Amniotic epithelial cell (primary cell): Measurements from ENCODE around the gene ZNF682.
"Not testable (repeated sequence)": the region's sequence is repeated elsewhere in the genome, so short reads cannot be mapped to it uniquely, and the experiment has no call there.

Experiments
- DNase-seq: peaks from one replicate; pipeline ENCODE4 v3.0.0-alpha.2; 2010; ENCODE audit warnings: low read depth

ZNF682 gene

DNA sequence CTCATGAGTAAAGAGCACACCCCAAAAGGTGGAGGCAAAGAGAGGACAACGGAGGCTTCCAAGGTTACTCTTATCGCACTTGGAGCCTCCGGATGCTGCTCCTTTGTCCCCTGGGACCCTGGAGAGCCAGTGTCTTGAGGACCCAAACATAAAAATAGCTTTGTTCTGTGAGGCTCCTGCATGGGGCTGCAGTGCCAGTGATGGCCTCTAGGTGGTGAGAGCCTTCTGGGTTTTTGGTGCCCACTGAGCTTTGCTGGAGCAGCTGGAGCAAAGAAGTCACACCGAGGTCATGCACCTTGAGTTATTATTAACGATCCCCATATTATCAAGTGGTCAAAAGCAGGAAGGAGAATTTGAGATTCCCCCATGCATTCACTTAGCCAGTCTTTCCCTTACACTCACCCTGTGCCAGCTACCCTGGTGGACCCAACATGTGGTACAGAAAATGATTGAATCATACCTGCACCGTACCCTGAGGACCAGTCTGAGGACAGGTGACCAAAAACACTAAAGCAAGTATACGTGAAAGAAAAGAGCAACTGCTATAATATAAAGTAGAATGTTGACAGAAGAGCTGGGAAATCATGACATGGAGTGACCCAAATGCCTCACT, 41.5 kb downstream of the ZNF682 start:
- DNase-seq = no peak

DNA sequence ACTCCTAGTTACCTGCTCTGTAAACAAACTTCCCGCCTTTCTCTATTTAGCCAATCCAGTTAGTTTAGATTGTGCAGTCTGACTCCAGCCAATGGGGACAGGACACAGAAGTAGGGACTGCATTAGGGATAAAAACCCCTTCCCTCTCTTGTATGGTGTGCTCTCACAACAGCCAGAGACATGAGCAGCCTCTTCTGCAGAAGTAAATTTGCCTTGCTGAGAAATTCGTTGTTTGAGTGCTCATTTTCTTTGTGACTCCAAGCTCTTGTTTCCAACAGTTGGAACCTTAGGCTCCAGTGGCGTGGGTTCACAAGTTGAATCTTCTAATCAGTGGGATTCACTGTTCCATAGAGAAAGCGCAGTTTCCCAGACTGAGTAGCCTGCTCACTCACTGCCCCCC, 72.4 kb downstream of the ZNF682 start:
- DNase-seq = no peak

DNA sequence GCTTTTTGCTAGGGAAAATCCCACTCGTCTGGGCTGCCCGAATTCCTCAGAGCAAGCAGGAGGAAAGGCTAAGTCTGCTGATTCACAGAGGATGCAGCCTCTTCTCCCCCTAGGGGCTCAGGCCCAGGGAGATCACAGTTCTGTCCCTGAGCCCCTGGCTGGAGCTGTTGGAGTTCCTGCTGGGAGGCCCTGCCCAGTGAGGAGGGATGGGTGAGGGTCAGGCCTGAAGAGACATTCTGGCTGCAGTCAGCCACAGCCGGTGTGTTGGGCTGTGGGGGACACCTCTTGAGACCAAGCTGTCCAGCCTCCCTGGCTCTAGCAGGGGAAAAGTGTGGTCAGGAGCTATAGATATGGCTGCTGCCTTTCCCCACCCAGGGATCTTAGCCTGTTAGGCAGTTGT, 73.2 kb downstream of the ZNF682 start:
- not testable (repeated sequence) for DNase-seq

DNA sequence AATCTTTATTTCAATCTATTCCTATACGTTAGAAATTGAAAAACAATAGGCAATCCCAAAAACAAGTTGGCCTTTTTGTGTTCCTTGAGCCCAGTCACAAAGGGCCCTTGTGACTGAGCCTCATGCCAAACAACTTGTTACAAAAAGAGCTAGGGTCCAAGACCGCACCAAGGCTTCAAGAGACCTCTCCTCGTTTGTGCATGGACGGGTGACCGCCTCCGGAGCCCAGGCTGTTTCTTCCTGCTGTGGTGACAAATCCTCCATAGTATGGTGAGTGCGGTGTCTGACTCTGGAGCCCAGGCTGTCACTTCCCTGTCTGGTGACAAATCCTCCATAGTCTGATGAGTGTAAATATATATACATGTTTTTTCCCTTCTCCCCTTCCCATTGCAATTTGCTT, 74.9 kb downstream of the ZNF682 start:
- no peak for DNase-seq

DNA sequence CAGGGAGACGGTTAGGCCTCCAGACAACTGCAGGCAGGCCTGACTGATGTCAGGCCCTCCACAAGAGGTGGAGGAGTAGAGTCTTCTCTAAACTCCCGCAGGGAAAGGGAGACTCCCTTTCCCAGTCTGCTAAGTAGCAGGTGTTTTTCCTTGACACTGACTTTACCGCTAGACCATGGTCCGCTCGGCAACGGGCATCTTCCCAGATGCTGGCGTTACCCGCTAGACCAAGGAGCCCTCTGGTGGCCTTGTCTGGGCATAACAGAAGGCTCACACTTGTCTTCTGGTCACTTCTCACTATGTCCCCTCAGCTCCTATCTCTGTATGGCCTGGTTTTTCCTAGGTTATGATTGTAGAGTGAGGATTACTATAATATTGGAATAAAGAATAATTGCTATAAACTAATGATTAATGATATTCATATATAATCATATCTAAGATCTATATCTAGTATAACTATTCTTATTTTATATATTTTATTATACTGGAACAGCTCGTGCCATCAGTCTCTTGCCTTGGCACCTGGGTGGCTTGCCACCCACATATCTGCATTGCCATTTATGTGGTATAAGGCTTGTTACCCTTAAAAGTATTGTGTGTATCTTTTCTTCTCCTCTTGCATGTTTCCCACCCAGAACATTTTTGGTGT, 80.0 kb downstream of the ZNF682 start:
- DNase-seq = peak; percentile 52

DNA sequence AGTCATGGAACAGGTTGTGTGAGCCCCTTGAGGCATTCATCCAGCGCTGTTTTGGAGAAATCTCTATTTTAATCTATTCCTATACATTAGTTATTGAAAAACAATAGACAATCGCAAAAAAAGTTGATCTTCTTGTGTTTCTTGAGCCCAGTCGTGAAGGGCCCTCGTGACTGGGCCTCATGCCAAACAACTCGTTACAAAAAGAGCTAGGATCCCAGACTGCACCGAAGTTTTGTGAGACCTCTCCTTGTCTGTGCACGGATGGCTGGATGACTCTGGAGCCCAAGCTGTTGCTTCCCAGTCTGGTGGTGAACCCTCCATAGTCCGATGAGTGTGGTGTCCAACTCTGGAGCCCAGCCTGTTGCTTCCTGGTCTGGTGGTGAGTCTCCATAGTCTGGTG, 81.5 kb downstream of the ZNF682 start:
- not testable (repeated sequence) for DNase-seq

DNA sequence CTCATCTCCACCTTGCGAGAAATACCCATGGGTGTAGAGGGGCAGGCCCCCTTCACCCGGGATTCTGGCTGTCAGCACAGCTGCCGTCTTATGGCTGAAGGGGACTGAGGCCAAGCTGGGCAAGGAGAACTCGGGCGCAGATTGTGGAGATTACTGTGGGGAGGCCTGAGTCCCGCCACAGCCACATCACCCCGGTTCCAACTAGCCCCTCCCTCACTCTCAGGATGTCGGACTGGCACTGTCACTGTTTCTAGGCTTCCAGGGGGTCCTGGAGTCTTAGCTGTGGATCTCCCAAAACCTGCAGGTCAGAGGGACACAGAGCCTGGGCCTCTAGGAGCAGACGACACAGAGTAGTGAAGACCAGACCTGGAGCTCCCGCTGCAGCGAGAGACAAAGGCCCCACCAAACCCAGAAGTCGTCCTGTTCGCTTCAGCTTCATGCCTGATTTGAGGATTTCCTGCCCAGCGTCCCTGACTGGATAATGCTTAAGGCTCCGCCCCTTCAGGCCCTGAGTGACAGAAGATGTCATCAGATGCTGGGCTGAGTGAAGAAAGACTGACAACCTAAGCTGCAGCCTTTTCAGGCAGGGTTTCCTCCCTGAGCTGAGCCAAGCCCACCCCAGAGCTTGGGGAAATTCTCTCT, 82.8 kb downstream of the ZNF682 start:
- DNase-seq = no peak

DNA sequence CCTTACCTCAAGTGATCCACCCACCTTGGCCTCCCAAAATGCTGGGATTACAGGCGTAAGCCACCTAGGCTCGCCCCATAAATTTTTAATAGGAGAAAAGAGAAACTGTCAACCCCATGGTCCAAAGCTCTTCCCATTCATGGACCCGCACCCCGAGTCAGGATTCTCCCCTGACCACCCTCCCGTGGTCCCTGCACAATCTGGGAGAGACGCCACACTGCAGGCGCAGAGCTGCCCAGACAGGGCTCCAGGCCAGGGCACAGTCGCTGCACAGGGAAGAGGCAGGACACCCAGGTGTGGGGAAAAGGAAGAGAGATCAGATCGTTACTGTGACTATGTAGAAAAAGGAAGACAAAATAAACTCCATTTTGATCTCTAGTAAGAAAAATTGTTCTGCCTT, 84.1 kb downstream of the ZNF682 start:
- no peak for DNase-seq
